H1 (cell line): ENCODE data around the gene SIN3B. TPM values are rescaled to one million over a fixed set of nuclear protein-coding genes. Genes with fewer than 3 reads are reported as not detected.
A peak's percentile ranks its signal among the peaks of the same experiment; 100 is the strongest.

Experiments used
- CTCF ChIA-PET: fragments of 300-600 bp; sonication (Branson Sonifier 250); formaldehyde crosslinking; loops from one replicate; lab custom pipeline; 2021; ENCODE audit not compliant: partially characterized antibody; lab: Charles Lee
- POLR2A ChIA-PET: fragments of 300-600 bp; sonication (Branson Sonifier 250); formaldehyde crosslinking; loops from one replicate; lab custom pipeline; 2021; ENCODE audit warnings: inconsistent platforms; ENCODE audit not compliant: partially characterized antibody; lab: Charles Lee
- DNase-seq, 2 experiments: peaks; one replicate each; pipeline versions ENCODE4 v3.0.0 to v3.0.0-alpha.2; 2010 to 2022; ENCODE audit warnings: low spot score in 2 of 2, low read depth in 1 of 2, mixed read lengths in 1 of 2
- FAIRE-seq: peaks from 2 replicates; lab custom pipeline; 2011; peaks lifted over from hg19 to GRCh38; lab: Jason Lieb, UNC
- H2AFZ ChIP-seq: 2 replicates; pipeline ENCODE4 v1.8.1; 2012; ENCODE audit warnings: low read length, inconsistent platforms
- H2AK5ac ChIP-seq: 2 replicates; pipeline ENCODE4 v1.6.1; 2013; ENCODE audit warnings: low read depth, low read length
- H2BK120ac ChIP-seq: replicated peaks from 2 replicates; pipeline ENCODE3; 2013; ENCODE audit warnings: low read depth, low read length, inconsistent platforms
- H2BK12ac ChIP-seq: 2 replicates; pipeline ENCODE4 v1.6.1; 2013; ENCODE audit warnings: low read depth, low read length
- H2BK15ac ChIP-seq: 2 replicates; pipeline ENCODE4 v1.6.1; 2013; ENCODE audit warnings: low read length
- H2BK20ac ChIP-seq: 2 replicates; pipeline ENCODE4 v1.6.1; 2013; ENCODE audit warnings: low read length
- H2BK5ac ChIP-seq: 2 replicates; pipeline ENCODE4 v1.6.1; 2013; ENCODE audit warnings: low read depth, low read length
- H3K14ac ChIP-seq: 2 replicates; pipeline ENCODE4 v1.6.1; 2013; ENCODE audit warnings: inconsistent platforms; ENCODE audit not compliant: insufficient read length
- H3K18ac ChIP-seq: 2 replicates; pipeline ENCODE4 v1.6.1; 2013; ENCODE audit warnings: low read length; ENCODE audit errors: extremely low read depth
- H3K23ac ChIP-seq: 2 replicates; pipeline ENCODE4 v1.6.1; 2013; ENCODE audit warnings: inconsistent platforms; ENCODE audit not compliant: insufficient read length
- H3K23me2 ChIP-seq: 2 replicates; pipeline ENCODE4 v1.6.1; 2013; ENCODE audit warnings: low read depth, low read length
- H3K27ac ChIP-seq: 2 replicates; pipeline ENCODE4 v1.6.1; 2011; ENCODE audit warnings: low read depth, low read length, inconsistent platforms
- H3K27me3 ChIP-seq, 4 experiments: replicated peaks in 1 of 4; 1 replicate in 1 of 4; 2 replicates in 3 of 4; pipeline versions ENCODE4 v1.6.1 to v1.8.1; 2011 to 2013; ENCODE audit warnings: low read length in 3 of 4, mild to moderate bottlenecking in 3 of 4, inconsistent platforms in 2 of 4, mixed read lengths in 2 of 4, moderate library complexity in 1 of 4; ENCODE audit not compliant: control insufficient read depth in 3 of 4, insufficient read depth in 3 of 4; ENCODE audit errors: extremely low read depth in 1 of 4
- H3K36me3 ChIP-seq, 4 experiments: 2 replicates each; pipeline versions ENCODE4 v1.6.1 to v1.8.1; 2011 to 2013; ENCODE audit warnings: mild to moderate bottlenecking in 4 of 4, low read length in 3 of 4, moderate library complexity in 2 of 4, control low read depth in 1 of 4, inconsistent platforms in 1 of 4; ENCODE audit not compliant: insufficient read depth in 4 of 4, control insufficient read depth in 2 of 4
- H3K4ac ChIP-seq: replicated peaks from 2 replicates; pipeline ENCODE3; 2013; ENCODE audit warnings: low read length, low read depth, mixed read lengths, inconsistent platforms; ENCODE audit not compliant: insufficient read length
- H3K4me1 ChIP-seq, 4 experiments: replicated peaks in 1 of 4; 1 replicate in 1 of 4; 2 replicates in 3 of 4; pipeline versions ENCODE4 v1.6.1 to v1.8.1; 2011 to 2013; ENCODE audit warnings: low read length in 3 of 4, inconsistent platforms in 2 of 4, mixed read lengths in 1 of 4; ENCODE audit not compliant: insufficient read depth in 4 of 4, control insufficient read depth in 3 of 4
- H3K4me2 ChIP-seq, 2 experiments: 2 replicates each; pipeline versions ENCODE4 v1.6.1 to v1.8.1; 2011 to 2013; ENCODE audit warnings: low read depth in 2 of 2, low read length in 2 of 2, control low read depth in 1 of 2, inconsistent platforms in 1 of 2, mild to moderate bottlenecking in 1 of 2; ENCODE audit not compliant: insufficient read depth in 1 of 2
- H3K4me3 ChIP-seq, 4 experiments: fragments of 200-600, 300-600 bp in 1 of 4; sonication (generic), shearing (Covaris generic), sonication (Bioruptor Twin) in 1 of 4; 2 replicates each; pipeline versions ENCODE4 v1.5.1 to v1.8.1; 2011 to 2016; ENCODE audit warnings: low read length in 4 of 4, low read depth in 3 of 4, control low read depth in 2 of 4, inconsistent platforms in 2 of 4, mild to moderate bottlenecking in 2 of 4, mixed read lengths in 1 of 4, moderate library complexity in 1 of 4; ENCODE audit not compliant: insufficient read depth in 2 of 4; ENCODE audit errors: extremely low read depth in 1 of 4
- H3K56ac ChIP-seq: replicated peaks from 2 replicates; pipeline ENCODE3; 2013; ENCODE audit warnings: low read depth, mild to moderate bottlenecking, mixed read lengths, low read length, inconsistent platforms; ENCODE audit not compliant: insufficient read length
- H3K79me1 ChIP-seq: 2 replicates; pipeline ENCODE4 v1.6.1; 2013; ENCODE audit warnings: low read depth, low read length, control low read depth
- H3K79me2 ChIP-seq, 2 experiments: 2 replicates each; pipeline versions ENCODE4 v1.6.1 to v1.8.1; 2012 to 2013; ENCODE audit warnings: low read length in 2 of 2, mild to moderate bottlenecking in 2 of 2, inconsistent platforms in 1 of 2; ENCODE audit not compliant: insufficient read depth in 2 of 2, control insufficient read depth in 1 of 2
- H3K9ac ChIP-seq, 4 experiments: replicated peaks in 1 of 4; 1 replicate in 1 of 4; 2 replicates in 3 of 4; pipeline versions ENCODE4 v1.6.1 to v1.8.1; 2011 to 2013; ENCODE audit warnings: low read depth in 3 of 4, low read length in 3 of 4, control low read depth in 2 of 4, mild to moderate bottlenecking in 2 of 4, moderate library complexity in 2 of 4, inconsistent platforms in 1 of 4; ENCODE audit errors: extremely low read depth in 1 of 4
- H3K9me3 ChIP-seq, 2 experiments: 2 replicates each; pipeline versions ENCODE4 v1.6.1 to v1.8.1; 2012 to 2013; ENCODE audit warnings: mild to moderate bottlenecking in 2 of 2, moderate library complexity in 2 of 2, control low read depth in 1 of 2, inconsistent platforms in 1 of 2, low read depth in 1 of 2, low read length in 1 of 2, mixed read lengths in 1 of 2; ENCODE audit not compliant: insufficient read depth in 2 of 2
- H4K20me1 ChIP-seq, 2 experiments: replicated peaks in 1 of 2; 2 replicates each; pipeline versions ENCODE3 to v1.8.1; 2011 to 2013; ENCODE audit warnings: inconsistent platforms in 2 of 2, low read length in 2 of 2, mild to moderate bottlenecking in 1 of 2; ENCODE audit not compliant: insufficient read depth in 2 of 2, control insufficient read depth in 1 of 2
- H4K5ac ChIP-seq: 2 replicates; pipeline ENCODE4 v1.6.1; 2013; ENCODE audit warnings: low read length, low read depth, mixed read lengths, inconsistent platforms; ENCODE audit not compliant: insufficient read length
- H4K8ac ChIP-seq: 2 replicates; pipeline ENCODE4 v1.8.0; 2013; ENCODE audit warnings: mild to moderate bottlenecking, moderate library complexity, low read length, inconsistent platforms; ENCODE audit not compliant: insufficient read depth; ENCODE audit errors: extremely low read depth
- H4K91ac ChIP-seq: replicated peaks from 2 replicates; pipeline ENCODE3; 2013; ENCODE audit warnings: low read length, mixed read lengths, inconsistent platforms; ENCODE audit not compliant: insufficient read length
- CTCF ChIP-seq, 3 experiments: IDR thresholded peaks; 1 replicate in 2 of 3; 2 replicates in 1 of 3; pipeline versions ENCODE4 v1.5.1 to v1.6.1; 2011; ENCODE audit warnings: low read length in 3 of 3, mild to moderate bottlenecking in 3 of 3, inconsistent platforms in 2 of 3, low read depth in 1 of 3, moderate library complexity in 1 of 3; ENCODE audit not compliant: insufficient read depth in 1 of 3; ENCODE audit errors: control extremely low read depth in 1 of 3
- RAD21 ChIP-seq, 2 experiments: IDR thresholded peaks in 1 of 2; conservative IDR thresholded peaks in 1 of 2; 2 replicates each; pipeline ENCODE4 v1.6.1; 2011; ENCODE audit warnings: low read depth in 2 of 2, low read length in 2 of 2, improper control_type of control experiment in 1 of 2, inconsistent platforms in 1 of 2, mild to moderate bottlenecking in 1 of 2, moderate library complexity in 1 of 2
- SAP30 ChIP-seq: fragments of 300-600 bp; sonication (generic); IDR thresholded peaks from 2 replicates; pipeline ENCODE4 v1.7.1; 2012; ENCODE audit warnings: low read length, moderate library complexity, mild to moderate bottlenecking, inconsistent platforms; ENCODE audit not compliant: insufficient read depth, insufficient replicate concordance
- WGBS, 2 experiments: shearing (Covaris generic) in 1 of 2; methylation state at CpG; one replicate each; pipeline versions ENCODE4 v1.1.6 to v1.1.7; 2013 to 2015; ENCODE audit warnings: low lambda C conversion rate in 2 of 2, mixed read lengths in 2 of 2, inconsistent platforms in 1 of 2, low coverage in 1 of 2, missing lambda C conversion rate in 1 of 2; ENCODE audit not compliant: insufficient replicate concordance in 2 of 2, insufficient coverage in 1 of 2, insufficient read length in 1 of 2; ENCODE audit errors: extremely low coverage in 1 of 2, missing lambda C conversion rate in 1 of 2; 5-methylcytosine and 5-hydroxymethylcytosine counted together
- polyA plus RNA-seq, 7 experiments: library from polyadenylated mRNA; depleted of rRNA in 3 of 7; stranded (reverse) in 5 of 7; unstranded in 2 of 7; fragments of >200 nt in 5 of 7; fragments of 200-250 nt in 2 of 7; gene quantifications; 1 replicate in 5 of 7; 2 replicates in 1 of 7; 4 replicates in 1 of 7; pipeline versions ENCODE4 v1.2.1 to v1.2.3, GENCODE V29; 2011 to 2013; ENCODE audit warnings: missing spikeins in 2 of 7, mixed read lengths in 2 of 7
- total RNA-seq: library from RNA; stranded (reverse); fragmentation: NEBNext Ultra II Directional; extraction: Animal tissue kit (Norgen Biotek cat#: 25700); gene quantifications from 2 replicates; pipeline ENCODE4 v1.2.1, GENCODE V29; 2021

The SIN3B gene
- total and polyA plus RNA-seq, 2 of the 8 experiments (the other 6 are each of a cell fraction or from before 2014, with no cell fraction given), result 29.5 to 71.1 TPM

- TF ChIP-seq SAP30 (no peak), RAD21 (IDR thresholded peaks at IDR 0.05 in 1 of 2, conservative IDR thresholded peaks at IDR 0.05 in 1 of 2; ENCODE audit: low read depth in 2 of 2, low read length in 2 of 2) (peak; percentile 67 to 76), CTCF (IDR thresholded peaks at IDR 0.05; ENCODE audit: control extremely low read depth in 1 of 3, insufficient read depth in 1 of 3, low read depth in 1 of 3, low read length in 3 of 3) (peak; percentile 66 to 70 (median 67))
- Histone ChIP-seq H2BK120ac (peak overlapping the region; percentile 78), H3K4ac (no peak overlapping the region), H3K56ac (no peak overlapping the region), H3K18ac (no peak overlapping the region), H2AK5ac (no peak overlapping the region), H3K14ac (no peak overlapping the region), H2BK12ac (peak overlapping the region; percentile 71; the same call in 1 of the 2 replicates), H3K23me2 (peaks cover 12% of the 10 kb centered on the region; the same call in 1 of the 2 replicates), H4K91ac (no peak overlapping the region), H2BK5ac (no peak overlapping the region), H3K27ac (no peak overlapping the region), H3K79me1 (no peaks in the 10 kb centered on the region), H3K9me3 (no peaks in the 10 kb centered on the region), H3K27me3 (peaks cover 0 to 16% (median 8%) of the 10 kb centered on the region in 4 experiments; a peak in 5 of 7 replicates), H3K79me2 (no peaks in the 10 kb centered on the region), H2BK15ac (peak overlapping the region; percentile 46; the same call in 1 of the 2 replicates), H3K23ac (no peak overlapping the region), H3K4me1 (peaks cover 0 to 3% (median 1%) of the 10 kb centered on the region in 4 experiments; a peak in 3 of 7 replicates), H2BK20ac (no peak overlapping the region), H3K4me2 (no peak overlapping the region), H3K36me3 (no peaks in the 10 kb centered on the region), H2AFZ (no peak overlapping the region), H3K9ac (no peak overlapping the region), H3K4me3 (no peak overlapping the region), H4K20me1 (no peaks in the 10 kb centered on the region), H4K5ac (no peak overlapping the region), H4K8ac (no peak overlapping the region)
- FAIRE-seq (no peak), DNase-seq (peak in 1 of 2 experiments; percentile 72)
- ChIA-PET POLR2A (interaction anchor here (0.6 to 0.7 kb wide), 2 partner anchors 121 to 192 kb away, joined by 3 to 4 read pairs; no protein-coding TSS in a partner anchor), CTCF (interaction anchor here (0.5 to 2.2 kb wide), 19 partner anchors 9 to 356 kb away, joined by 3 to 11 read pairs (median 4); no protein-coding TSS in a partner anchor)
- 40% methylated on average over 5 of the region's 7 CpGs; no CpG with 5 or more reads in 1 of the 2 experiments for WGBS, 2 experiments
These were observed 70.4 kb downstream of the SIN3B start for GRCh38 chr19:16899566-16900075.
